Neural cell (in vitro differentiated cells): ENCODE data around the gene ANKRD44.

Experiments
- CTCF ChIP-seq: fragments of 450-650 bp; IDR thresholded peaks from 2 replicates; pipeline ENCODE4 v1.5.1; 2014; ENCODE audit warnings: antibody characterized with exemption, mild to moderate bottlenecking, moderate library complexity; ENCODE audit not compliant: poor library complexity, severe bottlenecking
- EP300 ChIP-seq: fragments of 450-650 bp; conservative IDR thresholded peaks from 2 replicates; pipeline ENCODE4 v1.6.1; 2014; ENCODE audit warnings: antibody characterized with exemption, mild to moderate bottlenecking, moderate library complexity; ENCODE audit not compliant: poor library complexity, severe bottlenecking
- EZH2 ChIP-seq: fragments of 200-600, 300-800 bp; shearing (Covaris generic), sonication (generic); IDR thresholded peaks from 2 replicates; pipeline ENCODE4 v1.6.1; 2014; ENCODE audit warnings: antibody characterized with exemption, low read length, borderline replicate concordance, mild to moderate bottlenecking; ENCODE audit not compliant: insufficient read depth, poor library complexity, severe bottlenecking
- MXI1 ChIP-seq: fragments of 450-650 bp; conservative IDR thresholded peaks from 2 replicates; pipeline ENCODE4 v1.6.1; 2014; ENCODE audit warnings: antibody characterized with exemption, mild to moderate bottlenecking; ENCODE audit not compliant: poor library complexity, severe bottlenecking
- POLR2AphosphoS5 ChIP-seq: IDR thresholded peaks from 2 replicates; pipeline ENCODE4 v1.6.1; 2012
- RAD21 ChIP-seq: fragments of 450-650 bp; conservative IDR thresholded peaks from 2 replicates; pipeline ENCODE4 v1.6.1; 2014; ENCODE audit warnings: antibody characterized with exemption, mild to moderate bottlenecking, moderate library complexity
- REST ChIP-seq: IDR thresholded peaks from 2 replicates; pipeline ENCODE4 v1.6.1; 2012; ENCODE audit warnings: borderline replicate concordance
- SMC3 ChIP-seq: fragments of 450-650 bp; conservative IDR thresholded peaks from 2 replicates; pipeline ENCODE4 v1.6.1; 2014; ENCODE audit warnings: antibody characterized with exemption, mild to moderate bottlenecking, moderate library complexity; ENCODE audit not compliant: poor library complexity
- TAF1 ChIP-seq: IDR thresholded peaks from 2 replicates; pipeline ENCODE4 v1.6.1; 2012; ENCODE audit warnings: low read depth

GRCh38 chr2:197052356-197052755 is 258.2 kb downstream of the ANKRD44 start:
- TF ChIP-seq POLR2AphosphoS5 (no peak), CTCF (no peak), EZH2 (no peak), MXI1 (no peak), EP300 (no peak), RAD21 (no peak), SMC3 (no peak), TAF1 (no peak), REST (no peak)
